Measurements from ENCODE around the gene MTHFD1L.
"Not testable (repeated sequence)": the region's sequence is repeated elsewhere in the genome, so short reads cannot be mapped to it uniquely, and the experiment has no call there.

The MTHFD1L gene

DNA sequence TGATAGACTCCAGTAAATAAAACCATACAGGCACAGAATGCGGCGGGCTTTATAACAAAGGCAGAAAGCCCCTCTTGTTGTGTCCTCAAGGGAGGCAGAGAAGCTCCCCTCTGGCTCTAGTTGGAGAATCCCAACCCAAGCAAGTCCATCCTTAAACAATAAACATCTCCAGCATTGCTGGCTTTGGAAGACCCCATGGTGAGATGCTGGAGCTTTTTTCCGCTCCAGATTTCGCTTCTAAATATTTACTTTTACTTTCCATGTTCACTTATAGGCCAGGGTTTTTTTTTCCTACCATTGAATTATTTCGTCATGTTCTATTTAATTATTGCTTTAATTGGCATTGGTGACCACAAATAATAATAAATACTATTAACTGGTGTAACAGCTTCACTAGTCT lies 176.2 kb downstream of the MTHFD1L start:
- no peak for DNase-seq (ENCODE audit: low read depth)

DNA sequence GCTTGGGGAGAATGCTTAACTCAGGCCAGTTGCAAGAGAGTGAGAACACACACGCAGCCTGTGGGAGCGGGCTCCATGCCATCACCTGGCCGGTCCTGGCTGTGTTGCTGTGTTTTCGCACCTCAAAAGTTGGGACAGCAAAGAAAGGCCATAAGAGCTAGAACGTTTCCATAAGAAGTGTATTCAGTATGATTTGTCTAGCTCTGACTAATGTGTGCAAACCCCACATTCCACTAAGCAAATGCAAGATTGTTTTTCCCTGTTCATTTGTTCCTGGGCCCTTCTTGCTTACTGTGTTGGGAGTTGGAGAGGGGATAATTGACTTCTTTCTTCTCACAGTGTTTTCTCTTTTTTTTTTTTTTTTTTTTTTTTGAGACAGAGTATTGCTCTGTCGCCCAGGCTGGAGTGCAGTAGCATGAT lies 177.4 kb downstream of the MTHFD1L start:
- not testable (repeated sequence) for DNase-seq (ENCODE audit: low read depth)

- DNase-seq (ENCODE audit: low read depth) = no peak
Measured at GRCh38 chr6:151043944-151044343, 178.4 kb downstream of the MTHFD1L start.

GRCh38 chr6:151044465-151045441 lies 179.3 kb downstream of the MTHFD1L start:
- DNase-seq (ENCODE audit: low read depth) = no peak

- DNase-seq (ENCODE audit: low read depth) = peak; percentile 40
Measured at GRCh38 chr6:151045511-151046222, 180.2 kb downstream of the MTHFD1L start.

- no peak for DNase-seq (ENCODE audit: low read depth)
Measured at GRCh38 chr6:151051164-151051563, 185.7 kb downstream of the MTHFD1L start.

GRCh38 chr6:151052021-151052646 lies 186.6 kb downstream of the MTHFD1L start:
- DNase-seq (ENCODE audit: low read depth) = no peak

GRCh38 chr6:151054306-151054705 lies 188.8 kb downstream of the MTHFD1L start:
- no peak for DNase-seq (ENCODE audit: low read depth)

DNA sequence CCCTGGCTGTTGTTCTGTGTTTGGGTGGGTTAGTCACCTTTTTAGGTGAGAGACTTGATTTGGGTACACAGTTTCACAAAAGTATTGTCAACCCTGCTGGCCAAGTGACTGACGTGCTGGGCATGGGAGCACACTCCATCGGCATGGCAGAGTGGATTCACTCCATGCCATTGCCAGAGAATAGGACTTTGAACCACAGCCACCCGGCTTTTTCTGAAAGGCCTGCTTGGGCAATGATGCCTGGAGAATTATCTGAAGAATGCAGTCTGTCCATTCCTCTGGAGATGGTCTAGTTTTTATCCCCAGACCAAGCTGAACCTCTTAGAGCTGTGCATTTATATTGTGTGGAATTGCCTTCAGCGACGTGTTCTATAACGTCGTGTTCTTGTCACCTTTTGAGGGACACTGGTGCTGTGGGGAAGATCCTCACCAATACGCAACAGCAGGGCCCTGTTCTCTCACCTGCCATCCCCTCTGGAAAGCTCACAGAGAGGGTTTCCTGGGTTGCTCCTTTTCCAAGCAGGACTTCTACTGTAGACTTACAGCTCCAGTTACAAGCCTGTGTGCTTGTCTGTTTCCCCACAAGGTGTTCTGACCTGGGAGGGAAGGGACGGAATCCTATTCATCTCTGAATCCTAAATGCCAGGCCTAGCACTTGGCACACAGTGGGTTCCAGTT lies 190.9 kb downstream of the MTHFD1L start:
- DNase-seq (ENCODE audit: low read depth) = no peak

GRCh38 chr6:151057061-151057460 lies 191.6 kb downstream of the MTHFD1L start:
- DNase-seq (ENCODE audit: low read depth) = no peak

DNA sequence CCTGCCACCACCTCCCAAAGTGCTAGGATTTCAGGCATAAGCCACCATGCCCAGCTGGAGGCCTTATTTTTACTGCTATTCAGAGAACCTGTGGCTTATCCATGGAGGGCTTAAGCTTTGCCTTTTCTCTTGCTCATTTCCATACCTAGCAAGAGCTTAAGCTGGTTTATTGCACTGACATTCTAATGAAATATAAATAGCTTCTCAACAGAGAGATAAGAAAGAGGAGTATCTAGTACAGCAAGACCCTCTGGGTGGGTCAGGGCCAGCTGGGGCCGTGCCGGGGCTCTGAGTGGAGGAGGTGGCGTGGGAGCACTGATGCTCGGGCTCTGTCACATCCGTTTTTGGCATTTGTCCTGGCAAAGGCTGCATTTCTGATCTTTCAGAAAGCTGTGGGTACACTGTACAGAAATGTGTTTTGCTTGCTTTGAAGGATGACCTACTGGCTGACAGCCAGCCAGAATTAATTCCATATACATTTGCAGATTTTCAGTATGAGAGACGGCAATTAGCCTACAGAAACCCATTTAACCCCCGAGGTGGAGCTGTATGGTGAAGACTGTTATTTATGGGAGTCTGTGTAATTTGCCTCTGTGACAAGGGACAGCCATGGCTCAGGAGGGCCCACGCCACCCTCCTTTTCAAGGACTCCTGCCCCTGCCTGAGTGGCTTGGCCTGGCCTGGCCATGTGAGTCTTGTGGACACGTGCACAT lies 192.7 kb downstream of the MTHFD1L start:
- no peak for DNase-seq (ENCODE audit: low read depth)

GRCh38 chr6:151059612-151060095 lies 194.2 kb downstream of the MTHFD1L start:
- DNase-seq (ENCODE audit: low read depth) = no peak

DNA sequence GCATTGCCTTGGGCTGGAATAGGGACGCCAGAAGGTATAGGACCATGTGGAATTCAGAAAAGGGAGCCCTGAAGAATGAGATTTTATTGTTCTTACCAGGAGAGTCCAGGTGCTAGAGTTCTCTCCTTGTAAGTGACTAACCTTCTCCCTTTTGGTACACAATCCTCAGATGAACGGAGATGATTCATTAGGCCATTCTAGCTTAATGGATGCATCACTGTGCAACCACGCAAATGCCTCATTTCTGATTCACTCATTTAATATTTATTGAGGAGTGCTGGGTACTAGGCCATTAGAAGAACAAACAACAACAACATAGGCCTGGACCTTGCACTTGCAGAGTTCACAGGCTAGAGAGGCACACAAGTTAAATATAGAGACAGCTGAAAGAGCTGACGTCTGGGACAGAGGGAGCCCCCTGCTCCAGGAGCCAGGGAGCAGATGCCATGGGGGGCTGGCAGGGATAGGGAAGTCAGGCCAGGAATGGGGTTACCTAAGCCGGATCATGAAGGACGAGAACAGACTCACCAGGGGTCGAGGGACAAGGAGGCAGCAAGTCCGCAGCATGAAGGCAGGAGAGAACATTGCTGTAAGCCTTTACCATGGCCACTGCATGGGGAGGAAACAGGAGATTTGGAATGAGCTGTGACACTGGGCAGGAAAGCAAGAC lies 194.7 kb downstream of the MTHFD1L start:
- DNase-seq (ENCODE audit: low read depth) = peak; percentile 92

GRCh38 chr6:151060766-151061531 lies 195.4 kb downstream of the MTHFD1L start:
- DNase-seq (ENCODE audit: low read depth) = no peak

GRCh38 chr6:151063352-151063751 lies 197.8 kb downstream of the MTHFD1L start:
- DNase-seq (ENCODE audit: low read depth) = peak; percentile 66

DNA sequence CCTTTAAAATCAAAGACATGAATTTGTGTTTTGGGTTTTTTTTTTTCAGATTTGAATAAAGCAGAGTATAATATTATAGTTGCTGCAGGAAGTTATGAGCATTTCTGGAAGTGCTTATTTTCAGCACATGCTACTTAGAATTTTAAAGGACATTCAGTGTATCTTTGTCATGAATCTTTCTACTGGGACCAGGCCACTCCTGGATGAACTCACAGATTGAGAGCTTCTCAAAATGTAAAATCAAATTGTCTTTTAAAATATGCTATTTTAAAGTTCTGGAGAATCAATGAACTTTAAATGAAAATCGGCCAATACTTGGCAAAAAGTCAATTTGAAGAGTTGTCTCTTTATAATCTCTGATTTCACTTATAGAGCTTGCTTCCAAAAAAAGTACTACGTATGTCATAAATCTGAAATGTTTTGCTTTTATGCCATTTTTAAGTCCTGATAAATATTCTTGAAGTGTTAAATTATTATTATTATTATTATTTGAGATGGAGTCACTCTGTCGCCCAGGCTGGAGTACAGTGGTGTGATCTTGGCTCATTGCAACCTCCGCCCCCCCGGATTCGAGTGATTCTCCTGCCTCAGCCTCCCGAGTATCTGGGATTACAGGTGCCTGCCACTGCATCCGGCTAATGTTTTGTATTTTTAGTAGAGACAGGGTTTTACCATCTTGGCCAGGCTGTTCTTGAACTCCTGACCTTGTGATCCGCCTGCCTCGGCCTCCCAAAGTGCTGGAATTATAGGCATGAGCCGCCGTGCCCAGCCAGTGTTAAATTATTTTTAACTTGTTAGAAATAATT lies 198.5 kb downstream of the MTHFD1L start:
- no peak for DNase-seq (ENCODE audit: low read depth)

- no peak for DNase-seq (ENCODE audit: low read depth)
Measured at GRCh38 chr6:151065027-151065815, 199.7 kb downstream of the MTHFD1L start.

Measured in GM04503 (cell line).